GM12873 (cell line): Measurements from ENCODE around the gene DNMT3A.

ENCODE experiments used
- CTCF ChIP-seq: IDR thresholded peaks from 2 replicates; pipeline ENCODE4 v1.5.1; 2012; ENCODE audit warnings: low read depth, mild to moderate bottlenecking, moderate library complexity, low read length, control low read depth; ENCODE audit not compliant: insufficient read depth; ENCODE audit errors: missing control alignments

The DNMT3A gene

DNA sequence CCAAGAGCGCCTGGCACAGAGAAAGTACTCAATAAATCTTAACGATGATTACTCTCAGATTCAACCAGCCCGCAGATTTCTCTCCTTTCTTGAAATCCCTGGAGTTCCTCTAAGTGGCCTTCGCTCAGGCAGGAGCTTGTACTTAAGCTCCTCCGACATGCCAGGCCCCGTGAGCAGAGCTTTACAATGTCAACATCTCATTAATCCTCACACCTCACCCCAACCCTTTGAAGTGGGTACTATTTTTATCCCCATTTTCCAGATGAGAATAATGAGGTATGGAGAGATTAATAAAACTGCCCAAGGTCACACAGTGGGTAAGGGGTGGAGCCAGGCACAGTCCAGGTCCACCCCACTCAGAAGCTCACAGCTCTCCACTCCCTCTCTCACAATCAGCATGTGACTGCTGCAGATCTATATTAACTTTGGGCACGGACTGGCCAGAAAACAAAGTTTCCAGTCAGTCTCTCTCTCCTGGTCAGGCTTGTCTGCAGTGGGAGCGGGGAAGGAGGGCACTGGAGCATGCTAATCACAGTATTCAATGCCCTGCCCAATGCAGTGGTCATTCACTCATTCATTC is 18.0 kb downstream of the DNMT3A start:
- TF ChIP-seq CTCF, result no peak

GRCh38 chr2:25323042-25323514 is 18.6 kb downstream of the DNMT3A start:
- no peak for TF ChIP-seq CTCF

GRCh38 chr2:25322312-25322711 is 19.4 kb downstream of the DNMT3A start:
- no peak for TF ChIP-seq CTCF

- no peak for TF ChIP-seq CTCF
Measured at GRCh38 chr2:25320077-25320476, 21.6 kb downstream of the DNMT3A start.

DNA sequence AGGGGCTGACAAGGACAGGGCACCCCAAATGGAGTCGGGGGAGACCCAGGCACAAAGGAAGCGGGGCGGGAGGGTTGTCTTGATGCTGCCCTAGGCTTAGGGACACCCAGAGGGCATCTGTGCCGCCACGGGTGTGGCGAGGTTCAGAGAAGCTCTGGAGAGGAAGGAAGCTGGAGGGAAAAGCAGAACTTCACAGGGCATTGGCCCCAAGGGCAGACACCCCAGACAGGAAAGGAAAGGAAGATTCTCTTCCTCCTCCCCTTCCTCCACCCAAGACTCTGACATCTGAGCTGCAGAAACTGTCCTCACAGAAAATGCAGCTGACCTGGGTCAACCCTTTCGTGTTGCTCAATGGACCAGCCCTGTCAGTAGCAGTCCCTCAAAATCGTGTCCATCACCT is 25.6 kb downstream of the DNMT3A start:
- no peak for TF ChIP-seq CTCF

DNA sequence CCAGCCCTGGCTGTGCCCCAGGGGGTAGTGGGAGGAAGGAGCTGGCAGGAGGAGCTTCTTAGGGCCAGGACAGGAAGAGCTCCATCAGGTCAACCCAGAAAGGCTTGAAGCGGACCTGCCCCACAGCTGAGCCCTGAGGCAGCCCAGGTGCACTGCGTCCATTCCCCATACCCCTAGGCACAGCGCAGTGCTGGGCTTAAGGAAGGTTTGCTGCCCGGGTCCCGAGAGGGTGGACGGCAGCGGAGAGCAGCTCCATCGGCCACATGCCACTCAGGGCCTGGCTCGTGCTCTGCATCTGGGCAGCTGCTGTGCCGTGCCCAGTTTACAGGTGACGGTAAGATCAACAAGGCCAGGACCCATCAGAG is 26.4 kb downstream of the DNMT3A start:
- no peak for TF ChIP-seq CTCF

GRCh38 chr2:25314514-25315315 is 27.0 kb downstream of the DNMT3A start:
- TF ChIP-seq CTCF, result no peak
